Subcutaneous abdominal adipose tissue (tissue), 5 donors: Measurements from ENCODE around the gene NHS.
"Not testable (repeated sequence)": the region's sequence is repeated elsewhere in the genome, so short reads cannot be mapped to it uniquely, and the experiment has no call there.

ENCODE experiments used
- H3K27ac ChIP-seq: one replicate; pipeline ENCODE4 v1.7.0; 2013; ENCODE audit warnings: low read depth, mild to moderate bottlenecking, inconsistent platforms, low read length, moderate library complexity
- H3K27me3 ChIP-seq, 5 donors: one replicate each; pipeline ENCODE4 v1.7.0; 2013; ENCODE audit warnings: low read length in 5 of 5, inconsistent platforms in 1 of 5; ENCODE audit not compliant: control insufficient read depth in 5 of 5, insufficient read depth in 4 of 5
- H3K36me3 ChIP-seq, 5 donors: one replicate each; pipeline ENCODE4 v1.7.0; 2013; ENCODE audit warnings: low read length in 5 of 5; ENCODE audit not compliant: control insufficient read depth in 5 of 5, insufficient read depth in 5 of 5
- H3K4me1 ChIP-seq, 5 donors: one replicate each; pipeline ENCODE4 v1.7.0; 2013; ENCODE audit warnings: low read length in 5 of 5, mild to moderate bottlenecking in 3 of 5, moderate library complexity in 1 of 5; ENCODE audit not compliant: control insufficient read depth in 5 of 5, insufficient read depth in 5 of 5
- H3K4me3 ChIP-seq, 5 donors: one replicate each; pipeline ENCODE4 v1.7.0; 2013; ENCODE audit warnings: low read length in 5 of 5, low read depth in 1 of 5
- H3K9ac ChIP-seq, 5 donors: one replicate each; pipeline ENCODE4 v1.7.0; 2013; ENCODE audit warnings: low read length in 5 of 5, mild to moderate bottlenecking in 4 of 5, moderate library complexity in 3 of 5
- H3K9me3 ChIP-seq, 5 donors: one replicate each; pipeline ENCODE4 v1.7.0; 2013; ENCODE audit warnings: low read length in 5 of 5; ENCODE audit not compliant: control insufficient read depth in 5 of 5
- donor health status: healthy.
- donor health status: healthy.
- donor health status: healthy.
- donor health status: healthy.
- donor health status: healthy.

The NHS gene

GRCh38 chrX:17555846-17556245, 180.8 kb downstream of the NHS start:
- Histone ChIP-seq H3K27me3 (peaks cover 0 to 2% (median 0%) of the 10 kb centered on the region in 5 donors), H3K4me1 (peaks cover 0 to 23% (median 5%) of the 10 kb centered on the region in 5 donors), H3K36me3 (no peaks in the 10 kb centered on the region), H3K4me3 (no peak overlapping the region), H3K27ac (no peak overlapping the region), H3K9me3 (no peaks in the 10 kb centered on the region), H3K9ac (no peak overlapping the region)

- Histone ChIP-seq H3K9ac (no peak overlapping the region), H3K4me3 (no peak overlapping the region), H3K36me3 (no peaks in the 10 kb centered on the region), H3K9me3 (no peaks in the 10 kb centered on the region), H3K4me1 (peaks cover 0 to 30% (median 5%) of the 10 kb centered on the region in 5 donors), H3K27me3 (peaks cover 0 to 5% (median 0%) of the 10 kb centered on the region in 5 donors), H3K27ac (peak overlapping the region; percentile 14)
Measured at GRCh38 chrX:17559728-17560379, 184.9 kb downstream of the NHS start.

GRCh38 chrX:17560385-17560784, 185.4 kb downstream of the NHS start:
- Histone ChIP-seq H3K27me3 (peaks cover 0 to 5% (median 0%) of the 10 kb centered on the region in 5 donors), H3K4me3 (no peak overlapping the region), H3K9ac (no peak overlapping the region), H3K4me1 (peaks cover 0 to 28% (median 7%) of the 10 kb centered on the region in 5 donors), H3K9me3 (no peaks in the 10 kb centered on the region), H3K27ac (peak overlapping the region; percentile 14), H3K36me3 (no peaks in the 10 kb centered on the region)

- H3K9ac ChIP-seq, result no peak overlapping the region
Measured at GRCh38 chrX:17563076-17563475, 188.1 kb downstream of the NHS start.

GRCh38 chrX:17563515-17563914, 188.5 kb downstream of the NHS start:
- H3K9me3 ChIP-seq, result no peaks in the 10 kb centered on the region
- no peak overlapping the region for H3K9ac ChIP-seq
- H3K4me3 ChIP-seq, result no peak overlapping the region
- H3K27ac ChIP-seq, result no peak overlapping the region
- no peaks in the 10 kb centered on the region for H3K36me3 ChIP-seq
- H3K27me3 ChIP-seq, result peaks cover 0 to 5% (median 0%) of the 10 kb centered on the region in 5 donors
- peaks cover 0 to 33% (median 15%) of the 10 kb centered on the region in 5 donors for H3K4me1 ChIP-seq

More at GRCh38 chrX:17563076-17563475, 188.1 kb downstream of the NHS start:
- H3K36me3 ChIP-seq, result no peaks in the 10 kb centered on the region
- no peak overlapping the region for H3K27ac ChIP-seq
- no peak overlapping the region for H3K4me3 ChIP-seq
- H3K9me3 ChIP-seq, result no peaks in the 10 kb centered on the region
- H3K4me1 ChIP-seq, result peaks cover 0 to 32% (median 15%) of the 10 kb centered on the region in 5 donors
- H3K27me3 ChIP-seq, result peaks cover 0 to 5% (median 0%) of the 10 kb centered on the region in 5 donors

- H3K4me1 ChIP-seq, result peaks cover 0 to 27% (median 15%) of the 10 kb centered on the region in 5 donors
- H3K36me3 ChIP-seq, result no peaks in the 10 kb centered on the region
- H3K27me3 ChIP-seq, result peaks cover 0 to 5% (median 0%) of the 10 kb centered on the region in 5 donors
- H3K9me3 ChIP-seq, result no peaks in the 10 kb centered on the region
- no peak overlapping the region for H3K4me3 ChIP-seq
- peak overlapping the region; percentile 45 for H3K27ac ChIP-seq
- no peak overlapping the region for H3K9ac ChIP-seq
Measured at GRCh38 chrX:17564689-17565409, 189.8 kb downstream of the NHS start.

GRCh38 chrX:17566740-17567139, 191.7 kb downstream of the NHS start:
- Histone ChIP-seq H3K36me3 (no peaks in the 10 kb centered on the region), H3K4me1 (peaks cover 0 to 18% (median 8%) of the 10 kb centered on the region in 5 donors), H3K27ac (peak overlapping the region; percentile 74), H3K9ac (no peak overlapping the region), H3K4me3 (no peak overlapping the region), H3K27me3 (peaks cover 0 to 4% (median 0%) of the 10 kb centered on the region in 5 donors), H3K9me3 (no peaks in the 10 kb centered on the region)

- no peak overlapping the region for H3K4me3 ChIP-seq
- no peaks in the 10 kb centered on the region for H3K36me3 ChIP-seq
- H3K27me3 ChIP-seq, result peaks cover 0 to 3% (median 0%) of the 10 kb centered on the region in 5 donors
- no peaks in the 10 kb centered on the region for H3K9me3 ChIP-seq
- H3K9ac ChIP-seq, result no peak overlapping the region
- peak overlapping the region; percentile 74 for H3K27ac ChIP-seq
- H3K4me1 ChIP-seq, result peaks cover 0 to 18% (median 8%) of the 10 kb centered on the region in 5 donors
Measured at GRCh38 chrX:17567187-17567586, 192.2 kb downstream of the NHS start.

GRCh38 chrX:17567821-17568220, 192.8 kb downstream of the NHS start:
- Histone ChIP-seq H3K4me1 (peaks cover 0 to 18% (median 8%) of the 10 kb centered on the region in 5 donors), H3K9me3 (no peaks in the 10 kb centered on the region), H3K27ac (peak overlapping the region; percentile 74), H3K4me3 (no peak overlapping the region), H3K27me3 (peaks cover 0 to 3% (median 0%) of the 10 kb centered on the region in 5 donors), H3K9ac (no peak overlapping the region), H3K36me3 (no peaks in the 10 kb centered on the region)

- not testable (repeated sequence) for H3K27ac ChIP-seq, H3K9ac ChIP-seq, H3K27me3 ChIP-seq, H3K36me3 ChIP-seq, H3K4me3 ChIP-seq, H3K9me3 ChIP-seq
- H3K4me1 ChIP-seq, result peaks cover 0 to 18% (median 8%) of the 10 kb centered on the region in 5 donors
Measured at GRCh38 chrX:17568804-17569203, 193.8 kb downstream of the NHS start.
